Panc1 (cell line): ENCODE measurements around the gene SNRPA.

Experiments
- SIN3A ChIP-seq: IDR thresholded peaks from 2 replicates; pipeline ENCODE4 v1.6.1; 2012; ENCODE audit warnings: low read depth, mild to moderate bottlenecking, low read length, moderate library complexity, borderline replicate concordance; ENCODE audit not compliant: insufficient read depth
- TF ChIP-seq, protein P1 (sequence below): fragments of 450-650 bp; IDR thresholded peaks from 2 replicates; pipeline ENCODE4 v1.5.1; 2017; ENCODE audit warnings: mild to moderate bottlenecking

DNA sequence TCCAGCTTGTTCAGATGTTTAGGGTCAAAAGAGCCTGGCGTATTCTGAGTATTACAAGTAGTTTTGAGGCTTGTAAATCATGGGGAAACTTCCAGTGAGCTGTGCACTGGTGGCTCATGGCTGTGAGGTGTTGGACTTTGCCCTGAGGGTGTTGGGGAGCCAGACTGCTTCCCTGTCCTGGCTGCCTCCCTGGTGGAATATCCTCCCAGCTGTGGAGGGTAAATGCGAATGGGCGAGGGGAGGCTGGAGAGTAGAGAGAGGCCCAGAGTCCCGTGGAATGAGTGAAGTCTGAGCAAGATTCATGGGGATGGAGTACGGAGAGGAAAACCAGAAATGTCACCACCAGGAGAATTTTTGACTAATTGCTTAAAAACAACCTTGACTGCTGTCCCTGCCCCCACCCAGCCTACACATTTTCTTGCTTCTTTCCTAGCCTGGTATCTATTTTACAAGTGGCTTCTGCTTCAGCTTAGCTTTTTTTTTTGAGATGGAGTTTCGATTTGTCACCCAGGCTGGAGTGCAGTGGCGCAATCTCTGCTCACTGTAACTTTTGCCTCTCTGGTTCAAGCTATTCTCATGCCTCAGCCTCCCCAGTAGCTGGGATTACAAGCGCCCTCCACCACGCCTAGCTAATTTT is 3.7 kb downstream of the SNRPA start:
- TF ChIP-seq, protein P1, sequence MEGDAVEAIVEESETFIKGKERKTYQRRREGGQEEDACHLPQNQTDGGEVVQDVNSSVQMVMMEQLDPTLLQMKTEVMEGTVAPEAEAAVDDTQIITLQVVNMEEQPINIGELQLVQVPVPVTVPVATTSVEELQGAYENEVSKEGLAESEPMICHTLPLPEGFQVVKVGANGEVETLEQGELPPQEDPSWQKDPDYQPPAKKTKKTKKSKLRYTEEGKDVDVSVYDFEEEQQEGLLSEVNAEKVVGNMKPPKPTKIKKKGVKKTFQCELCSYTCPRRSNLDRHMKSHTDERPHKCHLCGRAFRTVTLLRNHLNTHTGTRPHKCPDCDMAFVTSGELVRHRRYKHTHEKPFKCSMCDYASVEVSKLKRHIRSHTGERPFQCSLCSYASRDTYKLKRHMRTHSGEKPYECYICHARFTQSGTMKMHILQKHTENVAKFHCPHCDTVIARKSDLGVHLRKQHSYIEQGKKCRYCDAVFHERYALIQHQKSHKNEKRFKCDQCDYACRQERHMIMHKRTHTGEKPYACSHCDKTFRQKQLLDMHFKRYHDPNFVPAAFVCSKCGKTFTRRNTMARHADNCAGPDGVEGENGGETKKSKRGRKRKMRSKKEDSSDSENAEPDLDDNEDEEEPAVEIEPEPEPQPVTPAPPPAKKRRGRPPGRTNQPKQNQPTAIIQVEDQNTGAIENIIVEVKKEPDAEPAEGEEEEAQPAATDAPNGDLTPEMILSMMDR = no peak
- no peak for TF ChIP-seq SIN3A
